ENCODE results near the gene SELENOW.

- TF ChIP-seq POLR2AphosphoS5 (IDR thresholded peaks at IDR 0.05) (no peak), CTCF (IDR thresholded peaks at IDR 0.05) (no peak), EP300 (IDR thresholded peaks at IDR 0.05) (no peak), POLR2A (IDR thresholded peaks at IDR 0.05; ENCODE audit: low read depth) (no peak)
Observed at GRCh38 chr19:47801270-47801669, 22.8 kb downstream of the SELENOW start.

All from esophagus muscularis mucosa (tissue), 4 donors.